ENCODE data around the gene CHRNE.
A peak's percentile ranks its signal among the peaks of the same experiment; 100 is the strongest.

CHRNE gene

GRCh38 chr17:4854111-4854681 lies 48.7 kb downstream of the CHRNE start:
- peak; percentile 44 for DNase-seq (ENCODE audit: low read depth)

GRCh38 chr17:4853208-4853671 lies 49.7 kb downstream of the CHRNE start:
- DNase-seq (ENCODE audit: low read depth), result no peak

GRCh38 chr17:4852567-4853207 lies 50.2 kb downstream of the CHRNE start:
- DNase-seq (ENCODE audit: low read depth), result peak; percentile 37

DNA sequence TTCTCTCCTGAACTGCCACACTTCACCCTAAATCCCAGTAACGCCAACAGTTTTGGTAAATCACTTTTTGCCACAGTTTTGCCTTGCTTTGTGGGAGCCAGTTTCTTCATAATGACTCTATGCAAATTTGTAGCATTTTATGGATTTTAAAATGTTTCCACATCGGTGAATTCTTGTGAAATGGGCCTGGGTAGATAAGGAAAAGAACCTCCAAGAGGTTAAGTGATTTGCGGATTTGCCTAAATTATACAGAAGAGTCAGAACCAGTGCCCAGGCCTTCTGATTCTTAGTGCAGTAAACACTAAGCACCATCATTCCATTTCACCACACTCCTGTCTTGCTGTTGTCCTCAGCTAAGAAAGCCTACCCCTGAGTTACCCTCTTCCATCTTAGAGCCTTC lies 51.8 kb downstream of the CHRNE start:
- no peak for DNase-seq (ENCODE audit: low read depth)

- no peak for DNase-seq (ENCODE audit: low read depth)
Measured at GRCh38 chr17:4850246-4850645, 52.7 kb downstream of the CHRNE start.

DNA sequence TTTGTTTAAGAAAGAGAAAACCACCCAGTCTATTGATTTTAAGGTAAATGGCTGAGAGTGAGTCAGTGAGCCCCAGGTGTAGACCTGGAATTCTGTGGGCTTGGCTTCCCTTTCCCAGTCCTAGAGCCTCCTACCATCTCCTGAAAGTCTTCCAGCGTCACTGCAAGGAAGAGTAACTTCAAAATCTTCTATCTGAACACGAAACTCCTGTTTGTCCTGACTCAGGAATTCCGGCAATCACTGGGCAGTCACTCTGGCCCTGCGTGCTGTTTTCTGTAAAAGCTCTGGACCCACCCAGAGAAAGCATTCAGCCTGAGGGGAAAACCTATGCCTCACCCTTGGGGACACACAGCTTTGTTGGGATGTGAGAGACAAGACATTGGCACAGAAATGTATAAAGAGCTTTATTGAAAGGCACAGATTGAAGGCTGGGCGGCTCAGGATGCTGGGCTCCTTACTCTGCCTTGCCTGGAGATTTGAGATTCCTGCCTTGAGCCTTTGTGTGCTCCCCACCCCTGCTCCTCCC lies 53.8 kb downstream of the CHRNE start:
- DNase-seq (ENCODE audit: low read depth), result peak; percentile 28

All from ELR (cell line).